Choroid plexus epithelial cell (primary cell): ENCODE results near the gene ING3.

ENCODE experiments used
- DNase-seq: peaks from one replicate; pipeline ENCODE4 v3.0.0-alpha.2; 2010; ENCODE audit warnings: low read depth
- H3K4me3 ChIP-seq: 2 replicates; pipeline ENCODE4 v1.5.1; 2011; ENCODE audit warnings: low read depth, mild to moderate bottlenecking, control low read depth, low read length, moderate library complexity
- CTCF ChIP-seq: conservative IDR thresholded peaks from 2 replicates; pipeline ENCODE4 v1.5.1; 2011; ENCODE audit warnings: low read depth, mild to moderate bottlenecking, control low read depth, inconsistent platforms, low read length, moderate library complexity

ING3 gene

GRCh38 chr7:120950539-120951308, at the start of gene ING3:
ING3 (plus strand) TSS chr7:120950777; CDS start chr7:120950897, 120 bp downstream.
- peak within 1 kb of the TSS; percentile 86 for H3K4me3 ChIP-seq
- no peak for TF ChIP-seq CTCF
- DNase-seq = peak; percentile 99

GRCh38 chr7:120915314-120916105, 35.1 kb upstream of the ING3 start:
- no peak overlapping the region for H3K4me3 ChIP-seq
- no peak for DNase-seq
- no peak for TF ChIP-seq CTCF

GRCh38 chr7:120916121-120916520, 34.5 kb upstream of the ING3 start:
- DNase-seq = no peak
- no peak for TF ChIP-seq CTCF
- no peak overlapping the region for H3K4me3 ChIP-seq

- H3K4me3 ChIP-seq = no peak overlapping the region
- no peak for DNase-seq
- no peak for TF ChIP-seq CTCF
Observed at GRCh38 chr7:120916538-120916937, 34.0 kb upstream of the ING3 start.

GRCh38 chr7:120919466-120919865, 31.1 kb upstream of the ING3 start:
- TF ChIP-seq CTCF = no peak
- no peak for DNase-seq
- no peak overlapping the region for H3K4me3 ChIP-seq

- no peak for TF ChIP-seq CTCF
- no peak overlapping the region for H3K4me3 ChIP-seq
- no peak for DNase-seq
Observed at GRCh38 chr7:120920034-120920433, 30.5 kb upstream of the ING3 start.
